HG03108 (cell line): ENCODE results near the gene DYNLRB1.

ENCODE experiments used
- ATAC-seq: cut with Tn5 transposase; IDR thresholded peaks from one replicate; pipeline ENCODE4 v1.9.1; 2021; ENCODE audit warnings: moderate library complexity; ENCODE audit not compliant: unreplicated experiment

The DYNLRB1 gene

GRCh38 chr20:34532756-34533155, 16.5 kb downstream of the DYNLRB1 start:
- ATAC-seq: no peak

- ATAC-seq: no peak
Measured at GRCh38 chr20:34534391-34535165, 18.4 kb downstream of the DYNLRB1 start.

GRCh38 chr20:34535301-34535840, 19.1 kb downstream of the DYNLRB1 start:
- ATAC-seq: no peak

- no peak for ATAC-seq
Measured at GRCh38 chr20:34535857-34536256, 19.6 kb downstream of the DYNLRB1 start.

- no peak for ATAC-seq
Measured at GRCh38 chr20:34536798-34537394, 20.7 kb downstream of the DYNLRB1 start.

- ATAC-seq: no peak
Measured at GRCh38 chr20:34537651-34538050, 21.4 kb downstream of the DYNLRB1 start.

GRCh38 chr20:34538671-34539123, 22.5 kb downstream of the DYNLRB1 start:
- ATAC-seq: no peak

GRCh38 chr20:34539756-34540155, 23.5 kb downstream of the DYNLRB1 start:
- ATAC-seq: no peak

GRCh38 chr20:34540596-34541263, 24.5 kb downstream of the DYNLRB1 start:
- ATAC-seq: no peak

GRCh38 chr20:34541264-34541901, 25.2 kb downstream of the DYNLRB1 start:
- no peak for ATAC-seq

- no peak for ATAC-seq
Measured at GRCh38 chr20:34541917-34542316, 25.7 kb downstream of the DYNLRB1 start.

- no peak for ATAC-seq
Measured at GRCh38 chr20:34542439-34542838, 26.2 kb downstream of the DYNLRB1 start.

GRCh38 chr20:34543463-34544056, 27.3 kb downstream of the DYNLRB1 start:
- ATAC-seq: no peak

GRCh38 chr20:34544109-34544796, 28.0 kb downstream of the DYNLRB1 start:
- no peak for ATAC-seq

GRCh38 chr20:34546751-34547181, 30.5 kb downstream of the DYNLRB1 start:
- ATAC-seq: no peak

GRCh38 chr20:34547844-34548613, 31.8 kb downstream of the DYNLRB1 start:
- no peak for ATAC-seq

- ATAC-seq: no peak
Measured at GRCh38 chr20:34549291-34549928, 33.2 kb downstream of the DYNLRB1 start.

GRCh38 chr20:34549929-34550305, 33.7 kb downstream of the DYNLRB1 start:
- ATAC-seq: no peak

- ATAC-seq: no peak
Measured at GRCh38 chr20:34552569-34552968, 36.3 kb downstream of the DYNLRB1 start.
